Spleen (tissue), 11 donors: ENCODE data around the gene ST6GAL1. TPM values are rescaled to one million over a fixed set of nuclear protein-coding genes. Genes with fewer than 3 reads are reported as not detected.

Experiments
- DNase-seq: peaks from one replicate; pipeline ENCODE4 v3.0.0-alpha.2; 2020
- H3K27ac ChIP-seq, 8 donors: fragments of 200-600 bp; sonication (generic) in 7 of 8; 1 replicate in 4 of 8; 2 replicates in 4 of 8; pipeline versions ENCODE4 v1.5.0 to v1.8.0; 2016 to 2021; ENCODE audit warnings: inconsistent platforms in 4 of 8, mild to moderate bottlenecking in 4 of 8, moderate library complexity in 1 of 8
- H3K27me3 ChIP-seq, 7 donors: fragments of 200-600 bp; sonication (generic) in 6 of 7; replicated peaks in 1 of 7; 1 replicate in 4 of 7; 2 replicates in 3 of 7; pipeline versions ENCODE4 v1.5.0 to v1.8.0; 2016 to 2021; ENCODE audit warnings: inconsistent platforms in 3 of 7, mild to moderate bottlenecking in 1 of 7
- H3K36me3 ChIP-seq, 6 donors: fragments of 200-600 bp; sonication (generic) in 5 of 6; 1 replicate in 4 of 6; 2 replicates in 2 of 6; pipeline versions ENCODE4 v1.5.0 to v1.8.0; 2016 to 2021; ENCODE audit warnings: inconsistent platforms in 2 of 6
- H3K4me1 ChIP-seq, 6 donors: fragments of 200-600 bp; sonication (generic) in 5 of 6; 1 replicate in 3 of 6; 2 replicates in 3 of 6; pipeline versions ENCODE4 v1.5.0 to v1.8.0; 2016 to 2021; ENCODE audit warnings: inconsistent platforms in 3 of 6
- H3K4me3 ChIP-seq, 8 donors: fragments of 200-600 bp; sonication (generic) in 7 of 8; 1 replicate in 4 of 8; 2 replicates in 4 of 8; pipeline versions ENCODE4 v1.5.0 to v1.8.0; 2016 to 2021; ENCODE audit warnings: inconsistent platforms in 4 of 8, mild to moderate bottlenecking in 4 of 8, moderate library complexity in 2 of 8
- H3K9me3 ChIP-seq, 8 donors: fragments of 200-600 bp; sonication (generic) in 7 of 8; 1 replicate in 4 of 8; 2 replicates in 4 of 8; pipeline versions ENCODE4 v1.5.0 to v1.8.0; 2016 to 2021; ENCODE audit warnings: inconsistent platforms in 4 of 8
- CTCF ChIP-seq, 11 experiments: fragments of 200-600 bp in 7 of 11; fragments of 450-650 bp in 4 of 11; sonication (generic) in 4 of 11; IDR thresholded peaks in 8 of 11; conservative IDR thresholded peaks in 3 of 11; 1 replicate in 7 of 11; 2 replicates in 4 of 11; pipeline versions ENCODE4 v1.4.0 to v1.8.0; 2016 to 2021; ENCODE audit warnings: antibody characterized with exemption in 11 of 11, inconsistent platforms in 4 of 11, mild to moderate bottlenecking in 1 of 11
- POLR2A ChIP-seq, 3 donors: fragments of 450-650 bp; IDR thresholded peaks; one replicate each; pipeline ENCODE4 v1.5.1; 2017; ENCODE audit warnings: antibody characterized with exemption in 3 of 3, mild to moderate bottlenecking in 1 of 3
- POLR2AphosphoS5 ChIP-seq, 3 donors: sonication (generic); formaldehyde crosslinking; IDR thresholded peaks; one replicate each; pipeline ENCODE4 v1.5.1; 2017; ENCODE audit warnings: antibody characterized with exemption in 3 of 3
- WGBS, 5 donors: extraction: QIAGEN DNeasy Blood & Tissue Kit in 3 of 5; methylation state at CpG; one replicate each; pipeline versions ENCODE4 v1.1.5 to v1.1.7; 2013 to 2018; 5-methylcytosine and 5-hydroxymethylcytosine counted together
- intact Hi-C: fragments of 100-400 bp; cut with DNase I; formaldehyde crosslinking; loops from one replicate; pipeline ENCODE4 v1.15.0; 2023; ENCODE audit warnings: low total_unique reads
- polyA plus RNA-seq, 3 donors: library from polyadenylated mRNA; stranded (reverse); fragments of 200-250 nt; gene quantifications; one replicate each; pipeline ENCODE4 v1.2.1, GENCODE V29; 2013
- total RNA-seq, 7 donors: library from RNA; depleted of rRNA in 3 of 7; stranded (reverse); fragments of >200 nt in 3 of 7; fragmentation: NEBNext Ultra II Directional in 4 of 7; extraction: Animal tissue kit (Norgen Biotek cat#: 25700) in 4 of 7; gene quantifications; one replicate each; pipeline versions ENCODE4 v1.1.0 to v1.2.1, GENCODE V29; 2016 to 2021
- donor health status: healthy with polysubstance abuse.
- donor health status: DM: no; HTN: no; CAD: no; lungs with moderate emphysema.
- donor health status: DM: no; HTN: no; CAD: no.
- donor health status: Bipolar disorder and iron deficiency.
- donor health status: healthy.
- donor health status: DM: no; HTN: no; CAD: no.
- donor health status: DM: yes; HTN: yes; CAD: no.

ST6GAL1 gene
- total and polyA plus RNA-seq, 10 donors, result 46.7 to 247 (median 187) TPM

- Histone ChIP-seq H3K9me3 (no peaks in the 10 kb centered on the region), H3K4me3 (no peak overlapping the region), H3K4me1 (peaks cover 34 to 93% (median 76%) of the 10 kb centered on the region in 6 donors), H3K27me3 (no peaks in the 10 kb centered on the region), H3K27ac (peak overlapping the region; percentile 23 to 81 (median 72)), H3K36me3 (peaks cover 0 to 90% (median 39%) of the 10 kb centered on the region in 6 donors)
- TF ChIP-seq POLR2AphosphoS5 (IDR thresholded peaks at IDR 0.05) (no peak), POLR2A (IDR thresholded peaks at IDR 0.05) (no peak), CTCF (IDR thresholded peaks at IDR 0.05 in 8 of 11, conservative IDR thresholded peaks at IDR 0.05 in 3 of 11) (no peak)
- intact Hi-C loops, result no loop called here
- WGBS, 5 donors, result 66 to 71% (median 70%) methylated on average over 5 of the region's 5 CpGs
- no peak for DNase-seq
These were observed 112.0 kb downstream of the ST6GAL1 start for GRCh38 chr3:187042346-187042745.

GRCh38 chr3:187042874-187043458 is 112.6 kb downstream of the ST6GAL1 start:
- no peak for TF ChIP-seq CTCF (IDR thresholded peaks at IDR 0.05 in 8 of 11, conservative IDR thresholded peaks at IDR 0.05 in 3 of 11)
- TF ChIP-seq POLR2AphosphoS5 (IDR thresholded peaks at IDR 0.05), result peak in 2 of 3 donors; percentile 17 to 29
- DNase-seq, result no peak
- Histone ChIP-seq H3K27ac (peak overlapping the region in 7 of 8 donors; percentile 62 to 81 (median 74)), H3K27me3 (no peaks in the 10 kb centered on the region), H3K4me1 (peaks cover 34 to 93% (median 76%) of the 10 kb centered on the region in 6 donors), H3K9me3 (no peaks in the 10 kb centered on the region), H3K36me3 (peaks cover 0 to 94% (median 40%) of the 10 kb centered on the region in 6 donors), H3K4me3 (no peak overlapping the region)
- WGBS, 5 donors, result 96 to 98% (median 97%) methylated on average over 8 of the region's 8 CpGs
- intact Hi-C loops, result no loop called here

GRCh38 chr3:187044206-187044605 is 113.9 kb downstream of the ST6GAL1 start:
- DNase-seq, result no peak
- Histone ChIP-seq H3K9me3 (no peaks in the 10 kb centered on the region), H3K27ac (peak overlapping the region; percentile 15 to 81 (median 66)), H3K36me3 (peaks cover 0 to 94% (median 40%) of the 10 kb centered on the region in 6 donors), H3K4me1 (peaks cover 34 to 91% (median 69%) of the 10 kb centered on the region in 6 donors), H3K4me3 (peak overlapping the region in 1 of 8 donors; percentile 0), H3K27me3 (no peaks in the 10 kb centered on the region)
- 25 to 49% (median 46%) methylated on average over 3 of the region's 3 CpGs for WGBS, 5 donors
- intact Hi-C loops, result no loop called here
- TF ChIP-seq CTCF (IDR thresholded peaks at IDR 0.05 in 8 of 11, conservative IDR thresholded peaks at IDR 0.05 in 3 of 11) (no peak), POLR2AphosphoS5 (IDR thresholded peaks at IDR 0.05) (peak in 1 of 3 donors; percentile 45), POLR2A (IDR thresholded peaks at IDR 0.05) (no peak)

- peak overlapping the region in 1 of 8 donors; percentile 0 for H3K4me3 ChIP-seq
- intact Hi-C loops, result no loop called here
- peak overlapping the region in 7 of 8 donors; percentile 15 to 81 (median 71) for H3K27ac ChIP-seq
- H3K27me3 ChIP-seq, result no peaks in the 10 kb centered on the region
- peaks cover 0 to 94% (median 34%) of the 10 kb centered on the region in 6 donors for H3K36me3 ChIP-seq
- peaks cover 34 to 91% (median 60%) of the 10 kb centered on the region in 6 donors for H3K4me1 ChIP-seq
- WGBS, 5 donors, result 65 to 74% (median 70%) methylated on average over 4 of the region's 4 CpGs
- DNase-seq, result no peak
- TF ChIP-seq CTCF (IDR thresholded peaks at IDR 0.05 in 8 of 11, conservative IDR thresholded peaks at IDR 0.05 in 3 of 11) (no peak), POLR2A (IDR thresholded peaks at IDR 0.05) (no peak), POLR2AphosphoS5 (IDR thresholded peaks at IDR 0.05) (no peak)
- no peaks in the 10 kb centered on the region for H3K9me3 ChIP-seq
These were observed 114.7 kb downstream of the ST6GAL1 start for GRCh38 chr3:187044867-187045552.
